GM12865 (cell line): ENCODE results near the gene IMPG1.

ENCODE experiments used
- DNase-seq: peaks from one replicate; pipeline ENCODE4 v3.0.0; 2010; ENCODE audit warnings: low read depth
- H3K4me3 ChIP-seq: 2 replicates; pipeline ENCODE4 v1.5.1; 2011; ENCODE audit warnings: mild to moderate bottlenecking, low read depth, low read length, control low read depth
- TF ChIP-seq, protein P1 (sequence below): IDR thresholded peaks from 2 replicates; pipeline ENCODE4 v1.5.1; 2011; ENCODE audit warnings: low read length, control low read depth, low read depth, inconsistent platforms; ENCODE audit not compliant: insufficient read depth; ENCODE audit errors: missing control alignments

IMPG1 gene

GRCh38 chr6:75993236-75994162 is 79.0 kb downstream of the IMPG1 start:
- TF ChIP-seq, protein P1, sequence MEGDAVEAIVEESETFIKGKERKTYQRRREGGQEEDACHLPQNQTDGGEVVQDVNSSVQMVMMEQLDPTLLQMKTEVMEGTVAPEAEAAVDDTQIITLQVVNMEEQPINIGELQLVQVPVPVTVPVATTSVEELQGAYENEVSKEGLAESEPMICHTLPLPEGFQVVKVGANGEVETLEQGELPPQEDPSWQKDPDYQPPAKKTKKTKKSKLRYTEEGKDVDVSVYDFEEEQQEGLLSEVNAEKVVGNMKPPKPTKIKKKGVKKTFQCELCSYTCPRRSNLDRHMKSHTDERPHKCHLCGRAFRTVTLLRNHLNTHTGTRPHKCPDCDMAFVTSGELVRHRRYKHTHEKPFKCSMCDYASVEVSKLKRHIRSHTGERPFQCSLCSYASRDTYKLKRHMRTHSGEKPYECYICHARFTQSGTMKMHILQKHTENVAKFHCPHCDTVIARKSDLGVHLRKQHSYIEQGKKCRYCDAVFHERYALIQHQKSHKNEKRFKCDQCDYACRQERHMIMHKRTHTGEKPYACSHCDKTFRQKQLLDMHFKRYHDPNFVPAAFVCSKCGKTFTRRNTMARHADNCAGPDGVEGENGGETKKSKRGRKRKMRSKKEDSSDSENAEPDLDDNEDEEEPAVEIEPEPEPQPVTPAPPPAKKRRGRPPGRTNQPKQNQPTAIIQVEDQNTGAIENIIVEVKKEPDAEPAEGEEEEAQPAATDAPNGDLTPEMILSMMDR = no peak
- no peak for DNase-seq
- H3K4me3 ChIP-seq = no peak overlapping the region

DNA sequence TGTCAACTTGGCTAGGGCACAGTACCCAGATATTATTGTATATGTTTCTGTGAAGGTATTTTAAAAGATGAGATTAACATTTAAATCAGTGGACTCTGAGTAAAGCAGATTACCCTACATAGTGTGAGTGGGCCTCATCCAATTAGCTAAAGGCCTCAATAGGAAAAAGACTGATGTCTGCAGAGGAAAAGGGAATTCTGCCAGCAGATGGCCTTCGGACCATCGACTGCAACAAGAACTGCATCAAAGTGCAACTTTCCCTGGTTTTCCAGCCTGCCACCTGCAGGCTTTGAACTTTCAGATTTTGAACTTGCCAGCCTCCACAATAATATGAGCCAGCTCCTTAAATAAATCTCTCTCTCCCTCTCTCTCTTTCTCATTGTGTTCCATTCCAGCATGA is 80.5 kb downstream of the IMPG1 start:
- TF ChIP-seq, protein P1 = no peak
- no peak overlapping the region for H3K4me3 ChIP-seq
- DNase-seq = no peak

DNA sequence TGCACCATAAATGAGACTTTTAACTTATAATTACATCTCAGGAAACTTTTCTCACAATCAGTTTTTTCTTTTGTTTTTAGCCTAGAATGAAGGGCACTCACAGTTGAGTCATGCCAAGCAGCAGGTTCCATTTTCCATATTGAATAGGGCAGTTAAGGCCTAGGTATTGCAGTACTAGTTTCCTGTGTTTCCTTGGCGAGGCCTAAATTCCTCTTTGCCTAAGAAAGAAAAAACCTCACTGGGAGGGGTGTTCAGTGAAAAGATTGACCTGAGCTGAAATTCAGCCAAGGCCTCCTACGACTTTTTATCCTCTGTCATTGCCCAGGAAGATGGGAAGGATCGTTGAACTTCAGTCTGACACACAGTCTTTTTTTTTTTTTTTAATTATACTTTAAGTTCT is 85.5 kb downstream of the IMPG1 start:
- TF ChIP-seq, protein P1 = no peak
- no peak for DNase-seq
- no peak overlapping the region for H3K4me3 ChIP-seq

GRCh38 chr6:75975904-75976303 is 96.6 kb downstream of the IMPG1 start:
- no peak for DNase-seq
- TF ChIP-seq, protein P1 = no peak
- no peak overlapping the region for H3K4me3 ChIP-seq

GRCh38 chr6:75970093-75970492 is 102.4 kb downstream of the IMPG1 start:
- DNase-seq = no peak
- TF ChIP-seq, protein P1 = no peak
- no peak overlapping the region for H3K4me3 ChIP-seq

DNA sequence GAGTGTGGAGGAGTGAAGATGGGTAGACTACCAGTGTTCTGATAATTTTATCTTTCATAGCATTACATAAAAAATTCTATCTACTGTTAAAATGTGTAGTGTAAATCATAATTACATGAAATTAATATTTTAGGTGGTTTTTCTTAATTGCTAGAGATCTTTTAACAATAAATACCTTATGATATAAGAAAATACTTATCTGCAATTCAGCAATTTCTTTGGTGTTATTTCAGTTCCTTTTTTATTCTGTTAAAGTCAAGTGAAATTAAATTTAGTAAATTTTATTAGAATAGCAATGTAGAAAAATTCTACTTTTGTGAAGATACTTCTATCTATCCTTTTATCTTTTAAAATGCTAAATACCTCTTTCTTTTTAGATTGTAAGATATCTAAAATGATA is 104.3 kb downstream of the IMPG1 start:
- no peak for DNase-seq
- TF ChIP-seq, protein P1 = no peak
- H3K4me3 ChIP-seq = no peak overlapping the region
